Ovary (tissue), 3 donors: ENCODE data around the gene QSOX2.

ENCODE experiments used
- EP300 ChIP-seq: sonication (generic); formaldehyde crosslinking; IDR thresholded peaks from one replicate; pipeline ENCODE4 v1.6.1; 2017; ENCODE audit warnings: antibody characterized with exemption
- POLR2A ChIP-seq: fragments of 450-650 bp; IDR thresholded peaks from one replicate; pipeline ENCODE4 v1.6.1; 2017; ENCODE audit warnings: antibody characterized with exemption, mild to moderate bottlenecking, moderate library complexity
- TF ChIP-seq, protein P1 (sequence below), 3 donors: fragments of 450-650 bp in 2 of 3; fragments of 200-600 bp in 1 of 3; IDR thresholded peaks; one replicate each; pipeline versions ENCODE4 v1.5.1 to v1.8.0; 2016 to 2022; ENCODE audit warnings: antibody characterized with exemption in 3 of 3, mild to moderate bottlenecking in 1 of 3
- donor health status: DM: no; HTN: no; CAD: no.

DNA sequence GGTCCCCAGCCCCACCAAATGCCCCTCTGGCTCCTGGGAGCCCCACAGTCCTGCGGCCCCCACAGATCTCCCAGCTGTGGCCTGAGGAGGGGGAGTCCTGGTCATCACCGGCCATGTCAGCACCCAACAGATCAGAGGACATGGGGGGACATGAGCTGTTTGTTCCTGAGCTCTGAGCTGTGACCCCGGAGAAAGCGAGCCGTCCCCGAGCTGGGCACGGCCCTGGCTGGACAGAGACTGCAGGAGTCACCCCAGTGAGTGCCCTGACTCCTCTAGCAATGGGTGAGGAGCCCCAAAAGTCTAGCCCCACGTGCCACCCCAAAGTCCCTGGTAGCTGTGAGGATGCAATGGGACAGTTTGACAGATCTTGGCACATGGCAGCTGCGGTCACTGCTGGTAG lies 32.6 kb upstream of the QSOX2 start:
- TF ChIP-seq POLR2A, result no peak
- TF ChIP-seq EP300, result no peak
- TF ChIP-seq, protein P1, sequence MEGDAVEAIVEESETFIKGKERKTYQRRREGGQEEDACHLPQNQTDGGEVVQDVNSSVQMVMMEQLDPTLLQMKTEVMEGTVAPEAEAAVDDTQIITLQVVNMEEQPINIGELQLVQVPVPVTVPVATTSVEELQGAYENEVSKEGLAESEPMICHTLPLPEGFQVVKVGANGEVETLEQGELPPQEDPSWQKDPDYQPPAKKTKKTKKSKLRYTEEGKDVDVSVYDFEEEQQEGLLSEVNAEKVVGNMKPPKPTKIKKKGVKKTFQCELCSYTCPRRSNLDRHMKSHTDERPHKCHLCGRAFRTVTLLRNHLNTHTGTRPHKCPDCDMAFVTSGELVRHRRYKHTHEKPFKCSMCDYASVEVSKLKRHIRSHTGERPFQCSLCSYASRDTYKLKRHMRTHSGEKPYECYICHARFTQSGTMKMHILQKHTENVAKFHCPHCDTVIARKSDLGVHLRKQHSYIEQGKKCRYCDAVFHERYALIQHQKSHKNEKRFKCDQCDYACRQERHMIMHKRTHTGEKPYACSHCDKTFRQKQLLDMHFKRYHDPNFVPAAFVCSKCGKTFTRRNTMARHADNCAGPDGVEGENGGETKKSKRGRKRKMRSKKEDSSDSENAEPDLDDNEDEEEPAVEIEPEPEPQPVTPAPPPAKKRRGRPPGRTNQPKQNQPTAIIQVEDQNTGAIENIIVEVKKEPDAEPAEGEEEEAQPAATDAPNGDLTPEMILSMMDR (IDR thresholded peaks at IDR 0.05), result no peak
